Suprapubic skin (tissue), 4 donors: ENCODE data around the gene ZNF22.

Source experiments
- CTCF ChIP-seq, 2 donors: fragments of 200-600 bp in 1 of 2; fragments of 450-650 bp in 1 of 2; sonication (generic) in 1 of 2; IDR thresholded peaks; one replicate each; pipeline ENCODE4 v1.5.1; 2016 to 2019; ENCODE audit warnings: antibody characterized with exemption in 2 of 2, mild to moderate bottlenecking in 1 of 2, moderate library complexity in 1 of 2
- POLR2A ChIP-seq, 2 donors: fragments of 450-650 bp; IDR thresholded peaks; one replicate each; pipeline ENCODE4 v1.6.1; 2017; ENCODE audit warnings: antibody characterized with exemption in 2 of 2, mild to moderate bottlenecking in 2 of 2, moderate library complexity in 2 of 2
- POLR2AphosphoS5 ChIP-seq, 3 donors: sonication (generic); formaldehyde crosslinking; IDR thresholded peaks; one replicate each; pipeline ENCODE4 v1.6.1; 2017; ENCODE audit warnings: antibody characterized with exemption in 3 of 3

GRCh38 chr10:44979281-44980191 lies 21.2 kb upstream of the ZNF22 start:
- no peak for TF ChIP-seq CTCF (IDR thresholded peaks at IDR 0.05)
- no peak for TF ChIP-seq POLR2A (IDR thresholded peaks at IDR 0.05)
- no peak for TF ChIP-seq POLR2AphosphoS5 (IDR thresholded peaks at IDR 0.05)
